K562 (cell line): ENCODE data around the gene HLA-DQA2. TPM values are rescaled to one million over a fixed set of nuclear protein-coding genes. Genes with fewer than 3 reads are reported as not detected.

Experiments used
- ATAC-seq: fragments of 200-7000 bp; cut with Tn5 transposase; 3 replicates; pipeline ENCODE4 v1.9.1; 2020; ENCODE audit warnings: moderate library complexity
- BruUV-seq: library from RNA; stranded (reverse); fragments of 400-500 nt; replicated peaks from 2 replicates; lab custom pipeline; 2021; lab: Mats Ljungman, UMichigan
- CTCF ChIA-PET: fragments of 300-600 bp; formaldehyde crosslinking; extraction: SDS; loops from one replicate; lab custom pipeline; 2021; ENCODE audit warnings: low intra/inter-chr PET ratio; lab: Yijun Ruan, JAX
- POLR2A ChIA-PET: fragments of 300-600, 350-650 bp; sonication (Branson Sonifier 250); formaldehyde crosslinking; extraction: SDS; loops from one replicate; lab custom pipeline; 2021; ENCODE audit warnings: antibody characterized with exemption, inconsistent platforms; lab: Yijun Ruan, JAX
- DNase-seq, 4 experiments: peaks; one replicate each; pipeline versions ENCODE4 v3.0.0 to v3.0.0-alpha.2; 2011 to 2018; ENCODE audit warnings: low spot score in 3 of 4, mixed read lengths in 3 of 4; ENCODE audit errors: extremely low read depth in 1 of 4
- FAIRE-seq: peaks from 2 replicates; lab custom pipeline; 2011; peaks lifted over from hg19 to GRCh38; lab: Jason Lieb, UNC
- H2AFZ ChIP-seq: 2 replicates; pipeline ENCODE4 v1.6.0; 2011; ENCODE audit warnings: low read depth, low read length, control low read depth, inconsistent platforms
- H3K27ac ChIP-seq: fragments of 200-600 bp; 3 replicates; pipeline ENCODE4 v1.8.0; 2011; ENCODE audit warnings: low read depth, mild to moderate bottlenecking, control low read depth, inconsistent platforms, low read length, moderate library complexity, mixed read lengths; ENCODE audit errors: extremely low read depth
- H3K27me3 ChIP-seq, 2 experiments: fragments of 300-600 bp in 1 of 2; 2 replicates in 1 of 2; 3 replicates in 1 of 2; pipeline versions ENCODE4 v1.6.0 to v1.8.0; 2011; ENCODE audit warnings: inconsistent platforms in 2 of 2, low read length in 2 of 2, mild to moderate bottlenecking in 1 of 2, mixed read lengths in 1 of 2, moderate library complexity in 1 of 2; ENCODE audit not compliant: control insufficient read depth in 2 of 2, insufficient read depth in 2 of 2
- H3K36me3 ChIP-seq: fragments of 300-600 bp; 3 replicates; pipeline ENCODE4 v1.8.0; 2011; ENCODE audit warnings: mild to moderate bottlenecking, low read length, inconsistent platforms; ENCODE audit not compliant: control insufficient read depth, insufficient read depth
- H3K4me1 ChIP-seq, 2 experiments: fragments of 200-600 bp in 1 of 2; replicated peaks in 1 of 2; 2 replicates in 1 of 2; 3 replicates in 1 of 2; pipeline versions ENCODE4 v1.5.1 to v1.8.0; 2011; ENCODE audit warnings: inconsistent platforms in 2 of 2, low read length in 2 of 2, mild to moderate bottlenecking in 1 of 2, mixed read lengths in 1 of 2, moderate library complexity in 1 of 2; ENCODE audit not compliant: control insufficient read depth in 2 of 2, insufficient read depth in 2 of 2
- H3K4me2 ChIP-seq: 2 replicates; pipeline ENCODE4 v1.6.1; 2011; ENCODE audit warnings: low read length, control low read depth, inconsistent platforms, mixed read lengths; ENCODE audit not compliant: insufficient read depth
- H3K4me3 ChIP-seq: fragments of 200-600 bp; sonication (generic), shearing (Covaris generic); 2 replicates; pipeline ENCODE4 v1.5.1; 2016; ENCODE audit warnings: control low read depth, inconsistent platforms
- H3K79me2 ChIP-seq: fragments of 200-600 bp; 3 replicates; pipeline ENCODE4 v1.8.0; 2011; ENCODE audit warnings: low read length, inconsistent platforms; ENCODE audit not compliant: control insufficient read depth, insufficient read depth
- H3K9ac ChIP-seq, 2 experiments: 2 replicates each; pipeline versions ENCODE4 v1.6.0 to v1.6.1; 2011; ENCODE audit warnings: low read depth in 2 of 2, low read length in 2 of 2, control low read depth in 1 of 2, inconsistent platforms in 1 of 2, mild to moderate bottlenecking in 1 of 2, mixed read lengths in 1 of 2; ENCODE audit not compliant: insufficient read depth in 1 of 2
- H3K9me1 ChIP-seq: one replicate; pipeline ENCODE4 v1.6.0; 2011; ENCODE audit warnings: inconsistent platforms, mild to moderate bottlenecking, low read length, moderate library complexity; ENCODE audit not compliant: control insufficient read depth, insufficient read depth
- H3K9me3 ChIP-seq: replicated peaks from 2 replicates; pipeline ENCODE4 v1.5.1; 2011; ENCODE audit warnings: low read depth, low read length, inconsistent platforms; ENCODE audit not compliant: control insufficient read depth, insufficient read depth
- H4K20me1 ChIP-seq: replicated peaks from 2 replicates; pipeline ENCODE4 v1.6.1; 2011; ENCODE audit warnings: low read length, inconsistent platforms, mixed read lengths; ENCODE audit not compliant: control insufficient read depth, insufficient read depth
- MBD2 ChIP-seq: sonication (generic); IDR thresholded peaks from 2 replicates; pipeline ENCODE4 v1.6.1; 2016; ENCODE audit warnings: low read depth, borderline replicate concordance
- MXI1 ChIP-seq: IDR thresholded peaks from 2 replicates; pipeline ENCODE4 v1.6.1; 2011; ENCODE audit warnings: low read depth, mild to moderate bottlenecking, improper control_type of control experiment, low read length
- PHF20 ChIP-seq: fragments of 450-650 bp; IDR thresholded peaks from 2 replicates; pipeline ENCODE4 v1.6.1; 2018; ENCODE audit not compliant: partially characterized antibody
- SIN3B ChIP-seq: fragments of 450-650 bp; IDR thresholded peaks from 2 replicates; pipeline ENCODE4 v1.6.1; 2017; ENCODE audit warnings: low read depth, mild to moderate bottlenecking, moderate library complexity
- SPI1 ChIP-seq: IDR thresholded peaks from 2 replicates; pipeline ENCODE4 v1.6.1; 2011; ENCODE audit warnings: low read depth, low read length, control low read depth, borderline replicate concordance
- TEAD4 ChIP-seq, 2 experiments: sonication (generic) in 1 of 2; formaldehyde crosslinking in 1 of 2; IDR thresholded peaks; 2 replicates each; pipeline versions ENCODE4 v1.6.1 to v1.8.0; 2012 to 2022; ENCODE audit warnings: borderline replicate concordance in 1 of 2, inconsistent platforms in 1 of 2, low read length in 1 of 2, mild to moderate bottlenecking in 1 of 2, missing genetic modification reagents in 1 of 2
- ZNF124 ChIP-seq: sonication (generic); formaldehyde crosslinking; IDR thresholded peaks from 2 replicates; pipeline ENCODE4 v1.8.1; 2022; ENCODE audit warnings: missing genetic modification reagents
- ZNF717 ChIP-seq: fragments of 250-450 bp; sonication (Bioruptor Pico); IDR thresholded peaks from 2 replicates; pipeline ENCODE4 v1.5.0; 2021
- WGBS: fragments of 100-300 bp; shearing (Covaris generic); methylation state at CpG from one replicate; pipeline ENCODE4 v1.1.6; 2016; ENCODE audit warnings: low coverage, mixed read lengths; ENCODE audit not compliant: insufficient coverage; ENCODE audit errors: missing lambda C conversion rate; 5-methylcytosine and 5-hydroxymethylcytosine counted together
- in situ Hi-C: fragments of 300-500 bp; cut with MboI; formaldehyde crosslinking; loops from 4 replicates; pipeline ENCODE4 v1.15.0; 2018; ENCODE audit warnings: inconsistent platforms, mixed read lengths
- intact Hi-C: fragments of 100-400 bp; cut with micrococcal nuclease; formaldehyde crosslinking; loops from 2 replicates; pipeline ENCODE4 v1.14.2; 2022
- polyA plus RNA-seq, 8 experiments: library from polyadenylated mRNA; depleted of rRNA in 4 of 8; stranded (reverse) in 5 of 8; unstranded in 3 of 8; fragments of >200 nt; fragmentation: Nextera tagmentation in 2 of 8; fragmentation: Illumina TruSeq in 1 of 8; extraction: Ambion mirVana in 2 of 8; extraction: Trizol in 1 of 8; gene quantifications; 2 replicates each; pipeline versions ENCODE4 v1.2.1 to v1.2.3, GENCODE V29; 2011 to 2014; ENCODE audit warnings: inconsistent platforms in 1 of 8, missing spikeins in 1 of 8
- total RNA-seq, 7 experiments: library from RNA; depleted of rRNA in 6 of 7; stranded (reverse); fragments of >200 nt in 6 of 7; fragmentation: Illumina TruSeq in 2 of 7; extraction: Trizol in 2 of 7; gene quantifications; 2 replicates each; pipeline versions ENCODE4 v1.2.1 to v1.2.3, GENCODE V29; 2011 to 2021; ENCODE audit warnings: low replicate concordance in 1 of 7
- TF ChIP-seq, protein P1 (sequence below): fragments of 450-650 bp; IDR thresholded peaks from 2 replicates; pipeline ENCODE4 v1.6.1; 2016
- TF ChIP-seq, protein P2 (sequence below): fragments of 450-650 bp; IDR thresholded peaks from 2 replicates; pipeline ENCODE4 v1.6.1; 2016; ENCODE audit warnings: mild to moderate bottlenecking

HLA-DQA2 gene
- total and polyA plus RNA-seq, 9 of the 15 experiments (the other 6 are each of a cell fraction or from before 2014, with no cell fraction given) = not detected

GRCh38 chr6:32742374-32742773 lies 1.2 kb downstream of the HLA-DQA2 start:
- DNase-seq = no peak
- Histone ChIP-seq H3K4me2 (no peak overlapping the region), H3K9me1 (no peaks in the 10 kb centered on the region), H3K9ac (no peak overlapping the region), H3K79me2 (no peaks in the 10 kb centered on the region), H3K4me3 (no peak overlapping the region), H3K36me3 (no peaks in the 10 kb centered on the region), H4K20me1 (0 out of 2 replicates have a peak, but pooled peaks cover 2% of the 10 kb centered on the region), H3K27me3 (peaks cover 13 to 19% of the 10 kb centered on the region in 2 experiments; a peak in 4 of 5 replicates), H3K4me1 (no peaks in the 10 kb centered on the region), H3K27ac (no peak overlapping the region), H3K9me3 (no peaks in the 10 kb centered on the region), H2AFZ (no peak overlapping the region)
- intact Hi-C loops (no loop called here), in situ Hi-C loops (loop anchor here (5.0 kb wide), 1 partner anchor 105 kb away; the partner anchor contains the start of gene HLA-DQA1)
- BruUV-seq = no TSS peak
- CTCF ChIA-PET = no interaction called here
- WGBS = 4% methylated on average over 3 of the region's 3 CpGs
- no peak for ATAC-seq
- FAIRE-seq = no peak
- TF ChIP-seq MBD2 = no peak
- TF ChIP-seq SPI1 = peak; percentile 71
- POLR2A ChIA-PET = interaction anchor here (2.0 kb wide), 1 partner anchor 14 kb away, joined by 8 read pairs; no protein-coding TSS in a partner anchor

DNA sequence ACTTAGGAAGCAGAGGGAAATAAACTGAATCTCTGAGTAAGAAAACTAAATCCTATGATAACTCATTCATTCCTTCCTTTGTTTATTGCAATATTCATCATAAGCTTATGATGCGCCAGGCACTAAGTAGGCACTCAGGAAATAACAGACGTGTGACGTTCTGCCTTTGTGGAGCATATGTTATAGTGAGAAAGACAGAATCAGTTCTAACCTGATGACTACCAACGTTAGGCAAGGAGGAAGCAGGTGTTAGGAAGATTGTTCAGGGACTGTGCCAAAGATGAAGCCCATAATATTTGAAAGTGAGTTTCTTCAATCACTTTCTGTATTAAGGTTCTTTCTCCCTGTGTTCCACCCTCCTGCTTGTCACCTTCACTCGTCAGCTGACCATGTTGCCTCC lies 3.6 kb downstream of the HLA-DQA2 start:
- no peaks in the 10 kb centered on the region for H3K36me3 ChIP-seq
- no TSS peak for BruUV-seq
- H4K20me1 ChIP-seq = 0 out of 2 replicates have a peak, but pooled peaks cover 2% of the 10 kb centered on the region
- H3K4me1 ChIP-seq = no peaks in the 10 kb centered on the region
- H3K9me1 ChIP-seq = no peaks in the 10 kb centered on the region
- H3K9ac ChIP-seq = no peak overlapping the region
- FAIRE-seq (no peak), DNase-seq (no peak), ATAC-seq (no peak)
- no peaks in the 10 kb centered on the region for H3K9me3 ChIP-seq
- H3K79me2 ChIP-seq = no peaks in the 10 kb centered on the region
- no peak overlapping the region for H3K4me3 ChIP-seq
- H3K27me3 ChIP-seq = peaks cover 13 to 16% of the 10 kb centered on the region in 2 experiments; a peak in 4 of 5 replicates
- in situ Hi-C loops (loop anchor here (5.0 kb wide), 1 partner anchor 107 kb away; the partner anchor contains the start of gene HLA-DQA1), intact Hi-C loops (no loop called here)
- CTCF ChIA-PET = no interaction called here
- H2AFZ ChIP-seq = no peak overlapping the region
- H3K27ac ChIP-seq = no peak overlapping the region
- no peak overlapping the region for H3K4me2 ChIP-seq
- WGBS = 1% methylated on average over 5 of the region's 5 CpGs
- POLR2A ChIA-PET = no interaction called here
- TF ChIP-seq MXI1 = no peak
- no peak for TF ChIP-seq ZNF124
- no peak for TF ChIP-seq PHF20
- TF ChIP-seq SIN3B = no peak
- TF ChIP-seq TEAD4 (IDR thresholded peaks at IDR 0.05; ENCODE audit: low read length) = no peak
- TF ChIP-seq TEAD4 (CRISPR knock-in tag; IDR thresholded peaks at IDR 0.05; ENCODE audit: borderline replicate concordance) = no peak
- TF ChIP-seq, protein P1, sequence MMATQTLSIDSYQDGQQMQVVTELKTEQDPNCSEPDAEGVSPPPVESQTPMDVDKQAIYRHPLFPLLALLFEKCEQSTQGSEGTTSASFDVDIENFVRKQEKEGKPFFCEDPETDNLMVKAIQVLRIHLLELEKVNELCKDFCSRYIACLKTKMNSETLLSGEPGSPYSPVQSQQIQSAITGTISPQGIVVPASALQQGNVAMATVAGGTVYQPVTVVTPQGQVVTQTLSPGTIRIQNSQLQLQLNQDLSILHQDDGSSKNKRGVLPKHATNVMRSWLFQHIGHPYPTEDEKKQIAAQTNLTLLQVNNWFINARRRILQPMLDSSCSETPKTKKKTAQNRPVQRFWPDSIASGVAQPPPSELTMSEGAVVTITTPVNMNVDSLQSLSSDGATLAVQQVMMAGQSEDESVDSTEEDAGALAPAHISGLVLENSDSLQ = no peak
- TF ChIP-seq, protein P2, sequence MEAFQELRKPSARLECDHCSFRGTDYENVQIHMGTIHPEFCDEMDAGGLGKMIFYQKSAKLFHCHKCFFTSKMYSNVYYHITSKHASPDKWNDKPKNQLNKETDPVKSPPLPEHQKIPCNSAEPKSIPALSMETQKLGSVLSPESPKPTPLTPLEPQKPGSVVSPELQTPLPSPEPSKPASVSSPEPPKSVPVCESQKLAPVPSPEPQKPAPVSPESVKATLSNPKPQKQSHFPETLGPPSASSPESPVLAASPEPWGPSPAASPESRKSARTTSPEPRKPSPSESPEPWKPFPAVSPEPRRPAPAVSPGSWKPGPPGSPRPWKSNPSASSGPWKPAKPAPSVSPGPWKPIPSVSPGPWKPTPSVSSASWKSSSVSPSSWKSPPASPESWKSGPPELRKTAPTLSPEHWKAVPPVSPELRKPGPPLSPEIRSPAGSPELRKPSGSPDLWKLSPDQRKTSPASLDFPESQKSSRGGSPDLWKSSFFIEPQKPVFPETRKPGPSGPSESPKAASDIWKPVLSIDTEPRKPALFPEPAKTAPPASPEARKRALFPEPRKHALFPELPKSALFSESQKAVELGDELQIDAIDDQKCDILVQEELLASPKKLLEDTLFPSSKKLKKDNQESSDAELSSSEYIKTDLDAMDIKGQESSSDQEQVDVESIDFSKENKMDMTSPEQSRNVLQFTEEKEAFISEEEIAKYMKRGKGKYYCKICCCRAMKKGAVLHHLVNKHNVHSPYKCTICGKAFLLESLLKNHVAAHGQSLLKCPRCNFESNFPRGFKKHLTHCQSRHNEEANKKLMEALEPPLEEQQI = no peak
- no peak for TF ChIP-seq ZNF717 (CRISPR knock-in tag)
